HG03342 (cell line): ENCODE measurements around the gene MCTP2.

Experiments used
- ATAC-seq: cut with Tn5 transposase; IDR thresholded peaks from one replicate; pipeline ENCODE4 v1.9.1; 2021; ENCODE audit warnings: mild to moderate bottlenecking, moderate library complexity; ENCODE audit not compliant: unreplicated experiment

MCTP2 gene

DNA sequence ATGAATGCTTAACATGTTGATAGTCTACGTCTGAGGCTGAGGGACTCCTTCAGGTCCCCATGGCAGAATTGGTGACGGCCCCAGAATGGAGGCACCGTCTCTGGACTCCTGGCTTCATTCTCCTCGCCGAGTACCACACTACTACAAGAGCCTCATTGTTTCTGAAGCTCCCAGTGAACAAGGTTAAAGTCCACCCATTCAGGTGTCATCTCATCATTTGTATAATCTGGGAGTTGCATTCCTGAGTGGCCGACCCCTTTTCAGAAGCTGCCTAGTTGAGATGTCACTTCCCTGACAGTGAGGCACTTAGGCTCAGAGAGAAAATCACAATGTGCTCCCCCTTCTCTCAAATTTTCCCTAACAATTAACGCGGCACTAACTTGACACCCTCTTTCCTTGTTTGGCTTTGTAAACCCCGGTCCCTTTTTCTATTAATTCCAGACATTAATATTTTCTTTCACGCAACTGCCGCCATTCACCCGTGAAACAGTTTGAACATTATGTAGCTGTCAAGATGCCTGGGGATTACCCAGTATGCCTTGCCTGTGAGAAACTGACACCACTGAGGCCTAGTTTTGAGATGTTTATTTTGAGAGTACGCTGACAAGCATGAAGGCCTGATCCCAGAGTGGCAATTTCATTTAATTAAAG is 105.6 kb downstream of the MCTP2 start:
- no peak for ATAC-seq

DNA sequence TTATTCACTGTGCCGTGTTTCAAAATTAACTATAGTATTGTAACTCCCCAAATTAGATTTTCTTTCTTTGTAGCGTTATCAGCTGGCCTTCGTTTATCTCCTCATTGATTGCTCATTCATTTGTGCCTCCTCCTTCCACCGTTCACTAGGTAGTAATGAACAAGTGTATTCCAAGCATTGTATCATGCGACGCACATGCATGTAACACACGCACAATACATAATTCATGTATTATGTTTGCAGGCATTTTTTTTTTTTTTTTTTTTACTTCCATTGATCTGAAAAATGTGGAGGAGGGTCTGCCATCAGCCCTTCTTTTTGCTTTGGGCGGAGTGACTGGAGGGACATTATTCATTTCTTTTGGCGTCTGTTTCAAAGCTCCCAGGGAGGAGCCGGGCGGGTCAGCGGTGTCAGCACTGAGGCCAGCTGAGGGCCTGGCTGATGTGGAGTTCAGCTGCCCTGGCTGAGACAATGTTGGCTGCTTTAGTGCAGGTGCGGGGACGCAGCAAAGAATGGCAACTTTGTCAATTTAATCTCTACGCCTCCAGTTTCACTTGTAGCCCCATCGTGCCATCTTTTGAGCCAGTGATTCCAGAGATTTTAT is 107.0 kb downstream of the MCTP2 start:
- ATAC-seq, result no peak

DNA sequence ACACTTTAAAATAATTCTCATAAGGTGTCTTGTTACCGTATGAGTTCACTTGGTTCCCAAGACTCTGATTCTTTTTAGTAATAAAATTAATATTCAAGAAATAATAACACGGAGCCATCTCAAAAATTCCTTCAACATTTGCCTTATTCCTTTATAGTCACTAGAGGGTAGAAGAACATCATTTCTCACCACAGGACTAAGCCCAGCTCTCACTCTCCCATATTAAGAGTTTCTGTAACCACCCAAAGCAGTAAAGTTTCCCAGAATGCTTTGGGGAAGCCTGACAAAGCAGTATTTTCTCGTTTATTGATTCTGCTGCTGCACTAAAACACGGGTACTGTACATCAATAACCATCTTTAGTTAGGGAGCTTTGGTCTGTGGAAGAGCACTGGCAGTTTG is 114.9 kb downstream of the MCTP2 start:
- no peak for ATAC-seq

DNA sequence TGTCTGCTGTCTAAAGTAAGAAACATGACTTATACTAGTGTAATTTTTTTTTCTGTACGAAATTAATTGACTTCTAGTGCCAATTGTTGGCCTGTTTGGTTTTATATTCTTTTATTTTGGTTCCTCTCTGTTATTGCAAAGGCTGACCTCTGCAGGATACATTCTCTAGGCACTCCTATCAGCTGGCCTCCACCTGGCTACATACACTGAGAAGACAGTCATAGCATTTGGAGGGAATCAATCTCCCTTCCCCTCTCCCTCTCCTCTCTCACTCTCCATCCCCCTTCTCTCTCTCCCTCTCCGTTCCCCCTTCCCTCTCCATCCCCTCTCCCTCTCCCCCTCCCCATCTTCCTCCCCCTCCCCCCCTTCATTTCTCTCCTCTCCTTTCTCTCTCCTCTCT is 116.7 kb downstream of the MCTP2 start:
- ATAC-seq, result no peak

DNA sequence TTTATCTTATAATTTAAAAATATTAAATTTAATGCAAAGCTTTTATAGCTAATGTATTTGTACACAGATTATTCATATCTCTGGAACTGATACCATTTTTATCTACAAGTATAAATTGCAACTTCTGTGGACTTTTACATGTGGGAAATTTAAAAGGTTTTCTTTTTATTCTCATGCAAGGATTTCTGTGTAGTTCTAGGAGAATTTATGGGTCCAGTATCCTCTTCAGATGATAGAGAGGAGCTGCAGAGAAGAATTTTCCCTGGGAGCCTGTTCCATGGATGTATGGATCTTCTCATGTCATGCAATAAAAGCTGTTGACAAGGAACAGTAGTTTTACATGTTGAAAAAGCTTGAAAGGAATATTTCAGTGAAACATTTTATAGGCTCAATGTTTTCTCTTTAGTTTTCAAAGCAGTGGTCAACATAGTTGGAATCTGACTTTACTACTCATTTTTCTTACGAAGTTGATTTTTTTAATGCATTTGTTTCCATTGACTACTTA is 119.7 kb downstream of the MCTP2 start:
- ATAC-seq, result no peak

DNA sequence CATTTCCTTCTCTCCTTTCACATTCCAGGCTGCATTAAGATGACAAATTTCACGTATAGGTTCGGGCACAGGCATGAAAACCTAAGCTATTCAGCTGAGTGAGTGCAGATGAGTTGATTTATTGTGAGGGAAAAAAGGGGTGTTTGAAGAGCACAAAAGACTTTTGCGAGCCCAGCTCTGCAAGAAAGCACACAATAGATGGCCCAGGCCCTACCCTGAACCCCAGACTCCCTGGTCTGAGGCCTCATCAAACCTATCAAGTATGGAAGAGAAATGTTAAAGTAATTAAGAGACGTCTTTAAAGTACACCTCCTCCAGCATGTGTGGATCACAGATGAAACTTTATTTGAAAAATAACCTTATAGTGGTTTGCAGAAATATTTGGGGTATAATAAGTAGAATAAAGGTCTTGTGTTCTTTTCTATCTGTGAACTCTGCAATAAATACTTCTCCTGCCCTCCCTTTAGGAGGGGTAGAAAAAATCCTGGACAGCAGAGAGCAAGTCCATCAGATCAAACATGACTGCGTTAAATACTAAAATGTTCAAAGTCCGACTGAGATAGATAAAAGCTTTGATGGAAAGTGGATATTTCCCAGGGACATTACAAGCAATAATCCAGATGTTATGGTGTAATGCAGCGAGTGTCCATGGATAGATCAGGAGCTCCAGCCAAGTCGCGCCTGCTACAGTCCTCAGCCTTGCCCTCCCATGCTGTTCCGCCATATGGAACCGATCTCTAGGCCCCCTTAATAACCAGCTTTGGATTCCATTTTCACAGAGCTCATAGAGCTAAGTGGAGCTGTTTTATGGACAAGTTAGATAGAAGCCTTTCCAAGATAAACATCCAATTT is 121.5 kb downstream of the MCTP2 start:
- no peak for ATAC-seq

DNA sequence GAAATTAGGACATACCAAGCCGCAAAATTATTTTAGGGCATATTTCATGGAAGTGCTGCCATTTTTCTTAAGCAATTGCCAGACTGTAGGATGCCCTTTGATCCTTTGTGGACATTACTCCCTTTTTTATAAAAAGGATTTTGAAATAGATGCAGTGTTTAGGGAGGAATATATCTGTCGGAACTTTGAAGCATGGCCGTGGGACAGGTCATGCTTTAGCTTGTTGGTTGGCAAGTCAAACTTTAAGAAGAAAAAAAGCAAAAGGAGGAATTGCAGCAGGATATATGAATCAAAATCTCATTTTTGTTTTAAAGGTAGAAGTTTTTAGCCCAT is 122.1 kb downstream of the MCTP2 start:
- ATAC-seq, result no peak

DNA sequence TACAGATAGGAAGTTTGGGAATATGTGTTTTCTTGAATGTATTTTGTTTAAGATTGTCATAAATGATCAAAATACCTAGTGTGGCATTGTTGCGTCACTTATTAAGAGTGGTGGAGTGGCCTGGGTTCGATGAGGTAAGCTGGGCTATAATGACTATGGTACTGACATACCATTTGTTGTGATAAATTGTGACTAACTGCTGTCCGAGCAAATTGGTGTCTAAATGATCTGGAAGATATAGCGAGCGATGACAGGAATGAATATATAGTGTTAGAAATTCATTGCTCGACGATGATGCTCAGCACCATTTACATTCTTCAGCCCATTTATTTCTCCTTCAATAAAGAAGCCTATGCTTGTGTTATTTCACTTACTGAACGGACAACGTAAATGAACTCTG is 123.3 kb downstream of the MCTP2 start:
- ATAC-seq, result no peak

DNA sequence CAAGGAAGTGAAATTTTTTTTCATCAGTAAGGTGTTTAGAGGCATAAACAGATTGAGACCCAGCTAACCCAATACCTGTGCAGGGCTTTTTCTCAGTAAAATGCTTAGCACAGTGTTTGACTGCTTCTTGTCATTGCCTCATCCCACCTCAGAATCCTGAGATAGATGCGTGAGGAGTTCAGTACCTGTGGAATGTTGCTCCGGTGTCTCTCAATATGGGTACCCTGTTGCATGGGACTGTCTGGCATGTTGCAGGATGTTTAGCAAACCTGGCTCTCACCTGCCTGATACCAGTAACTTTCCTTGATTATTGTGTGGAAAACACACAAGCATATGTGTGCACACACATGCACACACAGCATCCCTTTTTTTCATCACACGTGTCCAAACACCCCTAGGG is 128.4 kb downstream of the MCTP2 start:
- ATAC-seq, result no peak

DNA sequence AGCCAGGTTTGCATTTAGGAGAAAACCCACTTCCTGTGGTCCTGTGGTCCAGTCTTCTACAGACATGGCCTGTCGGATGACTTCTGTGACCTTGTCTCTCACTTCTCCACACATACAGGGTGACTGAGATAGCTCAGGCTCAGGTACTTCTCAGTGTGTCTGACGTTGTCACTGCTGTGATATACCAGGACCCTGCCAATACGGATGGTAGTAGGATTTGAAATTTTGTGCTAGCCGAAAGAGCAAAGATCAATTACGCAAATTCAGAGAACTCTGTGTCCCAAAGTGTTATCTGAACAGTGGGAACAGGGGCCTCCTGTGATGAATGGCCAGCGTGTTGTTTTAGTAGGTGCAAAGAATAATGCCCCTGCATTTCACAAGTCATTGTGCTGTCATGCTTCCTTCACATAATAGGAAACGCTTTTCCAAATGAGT is 128.9 kb downstream of the MCTP2 start:
- no peak for ATAC-seq

DNA sequence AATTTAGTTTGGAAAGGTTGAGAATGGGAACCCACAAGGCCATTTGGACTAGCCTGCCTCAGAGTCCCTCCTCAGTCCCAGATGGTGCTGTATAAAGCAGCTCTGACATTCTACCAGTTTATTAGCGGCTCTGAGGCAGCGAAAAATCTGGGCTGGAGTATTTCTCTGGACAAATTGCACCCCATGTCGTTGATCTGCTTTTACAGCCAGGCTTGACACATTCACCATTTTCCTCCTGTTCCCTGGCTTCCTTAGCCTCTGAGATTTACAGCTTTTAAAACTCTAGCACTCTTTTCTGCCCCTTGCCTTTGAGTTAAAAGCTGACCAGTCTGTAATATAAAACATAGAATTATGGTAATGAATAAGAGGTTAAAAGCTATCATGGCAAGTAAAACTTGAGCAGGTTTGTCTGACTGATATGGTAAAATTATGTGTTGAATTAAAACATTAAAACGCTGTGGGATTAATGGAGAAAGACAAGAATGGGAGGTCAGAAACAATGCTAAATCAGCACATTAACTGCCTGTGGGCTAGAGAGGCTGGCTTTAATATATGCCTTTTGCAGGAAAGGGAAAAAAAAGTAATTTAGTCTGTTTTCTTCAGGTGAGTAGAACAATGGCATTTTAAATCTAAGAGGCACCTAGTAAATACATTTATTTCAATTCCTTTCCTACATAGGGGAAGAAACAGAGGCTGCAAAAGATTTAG is 131.2 kb downstream of the MCTP2 start:
- ATAC-seq, result no peak

DNA sequence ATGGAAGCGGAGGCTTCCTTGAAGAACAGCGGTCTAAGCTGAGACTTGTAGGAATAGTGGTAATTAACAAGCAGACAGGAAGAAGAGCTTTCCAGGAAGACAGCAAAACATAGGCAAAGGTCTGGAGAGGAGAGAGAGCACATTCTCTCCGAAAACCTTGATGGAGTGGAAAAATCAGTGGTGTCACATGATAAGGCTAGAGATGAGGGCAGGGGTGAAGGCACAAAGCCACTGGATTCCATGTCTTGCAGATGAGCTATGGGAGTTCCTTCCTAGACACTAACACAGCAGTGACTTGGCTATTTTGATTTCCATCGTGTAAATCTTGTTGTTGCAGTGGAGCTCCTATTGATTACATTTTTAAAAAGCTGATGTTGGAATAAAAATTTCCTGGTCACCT is 132.0 kb downstream of the MCTP2 start:
- ATAC-seq, result no peak

DNA sequence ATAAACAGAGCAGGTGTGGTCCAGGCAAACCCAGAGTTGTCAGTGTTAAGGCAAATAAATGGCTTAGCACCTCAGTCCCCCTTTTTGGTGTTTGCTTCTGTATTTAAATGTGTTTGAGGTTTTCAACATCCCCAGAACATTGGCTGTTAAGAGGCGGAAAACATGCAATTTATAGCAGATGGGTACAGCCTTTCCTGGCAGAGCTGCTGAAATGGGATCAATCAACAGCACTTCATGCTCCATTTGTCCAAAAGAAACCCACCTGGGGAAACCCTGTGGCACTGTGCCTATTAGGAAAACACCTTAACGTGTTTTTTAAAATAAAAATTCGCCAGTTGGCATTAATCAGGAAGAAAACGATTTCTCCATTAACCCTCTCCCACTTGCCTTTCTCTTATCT is 135.4 kb downstream of the MCTP2 start:
- ATAC-seq, result no peak

DNA sequence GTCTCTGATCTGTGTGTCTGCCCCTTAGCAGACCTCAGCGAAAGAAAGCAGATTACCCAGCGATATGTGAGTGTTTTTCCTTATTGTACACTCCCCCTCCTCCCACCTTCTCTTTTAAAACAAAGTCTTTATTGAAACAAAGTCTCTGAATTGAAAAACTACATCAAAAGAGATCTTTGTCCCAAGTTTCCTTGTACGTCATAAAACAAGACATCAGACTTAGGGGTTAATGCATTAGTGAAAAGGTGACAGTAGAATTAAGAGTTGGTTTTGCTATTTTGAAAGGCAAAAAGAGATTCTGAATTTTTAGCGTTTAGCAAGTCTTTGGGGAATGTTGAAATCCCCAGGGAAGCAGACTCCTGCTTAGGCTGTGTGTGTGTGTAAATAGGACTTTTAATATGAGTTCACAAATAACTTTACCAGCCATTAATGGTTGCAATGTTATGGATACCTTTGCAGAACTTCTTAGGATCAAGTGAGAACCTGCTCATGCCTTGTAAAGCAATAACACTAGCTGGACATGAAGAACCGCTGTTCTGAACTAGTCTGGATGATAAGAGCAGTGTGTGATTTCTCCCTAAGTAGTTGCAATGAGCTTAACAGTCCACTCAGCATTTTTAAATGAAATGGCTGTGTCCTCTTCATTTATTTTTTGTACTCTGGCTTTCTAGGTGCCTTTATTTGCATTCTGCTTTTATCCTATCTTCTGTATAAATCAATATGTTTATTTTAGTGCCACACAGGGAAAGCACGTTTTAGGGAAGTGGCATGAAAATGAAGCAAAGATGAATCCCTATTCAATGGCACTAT is 136.6 kb downstream of the MCTP2 start:
- no peak for ATAC-seq

DNA sequence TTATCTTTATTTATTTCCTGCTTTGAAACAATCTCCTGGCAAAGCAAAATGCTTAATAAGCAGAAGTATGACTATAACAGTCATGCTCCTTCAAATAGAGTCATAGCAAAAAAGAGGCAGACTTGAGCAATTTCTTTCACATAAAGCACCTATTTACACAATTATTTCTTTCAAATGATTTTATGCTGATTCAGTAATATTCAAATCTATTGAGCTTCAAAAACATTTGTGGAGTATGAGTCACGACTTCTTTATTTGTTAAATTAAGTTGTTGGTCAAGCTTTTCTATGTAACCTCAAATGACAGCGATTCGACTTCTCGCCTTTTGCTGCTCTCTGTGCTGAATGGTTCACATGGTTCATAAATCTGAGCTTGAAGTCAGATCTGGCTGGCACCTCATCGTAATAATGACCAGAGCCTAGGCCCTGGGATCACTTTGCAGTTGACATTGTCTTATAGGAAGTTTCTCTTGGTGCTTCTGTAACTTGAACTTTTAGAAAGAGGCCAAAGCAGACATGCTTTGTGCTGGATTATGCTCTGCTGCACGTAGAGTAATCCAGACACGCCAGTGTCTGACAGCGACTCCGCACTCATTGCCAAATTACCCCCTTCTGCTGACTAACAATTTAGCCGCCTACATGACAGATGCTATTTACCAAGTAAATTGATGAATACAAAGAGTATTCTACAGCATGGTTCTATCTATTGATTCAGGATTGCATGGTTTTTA is 139.0 kb downstream of the MCTP2 start:
- ATAC-seq, result no peak

DNA sequence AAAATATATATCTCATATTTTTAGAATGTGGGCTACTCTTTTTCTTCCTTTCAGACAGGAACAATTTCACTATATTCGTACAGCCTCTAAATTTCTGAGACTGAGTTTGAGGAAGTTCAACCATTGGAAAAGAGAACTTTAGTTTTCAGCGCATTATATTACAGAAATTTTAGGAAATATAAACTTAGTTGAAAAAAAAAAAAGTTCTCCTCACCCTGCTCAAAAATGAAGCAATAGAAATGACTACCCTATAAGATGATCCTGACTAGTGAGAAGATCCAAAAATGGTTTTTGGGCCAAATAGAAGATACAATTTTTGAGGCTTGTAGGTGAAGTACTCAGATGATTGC is 139.6 kb downstream of the MCTP2 start:
- ATAC-seq, result no peak

DNA sequence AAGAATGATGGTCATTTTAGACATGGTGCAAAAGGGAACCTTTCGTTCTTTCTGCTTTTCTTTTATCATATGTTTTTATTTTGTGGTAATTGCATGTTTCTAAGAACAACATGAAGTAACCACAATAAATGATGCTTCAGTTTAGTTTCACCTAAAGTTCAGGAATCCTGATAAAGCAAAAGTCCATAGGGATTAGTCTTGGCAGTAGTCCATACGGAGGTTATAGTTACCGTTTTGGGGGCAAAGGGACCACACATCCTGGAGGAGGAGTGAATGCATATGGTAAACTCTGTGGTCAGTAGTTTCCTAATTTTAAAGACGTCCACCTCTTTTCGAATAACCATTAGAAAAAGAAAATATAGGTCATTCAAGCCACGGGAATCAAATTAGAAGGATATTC is 141.5 kb downstream of the MCTP2 start:
- no peak for ATAC-seq

DNA sequence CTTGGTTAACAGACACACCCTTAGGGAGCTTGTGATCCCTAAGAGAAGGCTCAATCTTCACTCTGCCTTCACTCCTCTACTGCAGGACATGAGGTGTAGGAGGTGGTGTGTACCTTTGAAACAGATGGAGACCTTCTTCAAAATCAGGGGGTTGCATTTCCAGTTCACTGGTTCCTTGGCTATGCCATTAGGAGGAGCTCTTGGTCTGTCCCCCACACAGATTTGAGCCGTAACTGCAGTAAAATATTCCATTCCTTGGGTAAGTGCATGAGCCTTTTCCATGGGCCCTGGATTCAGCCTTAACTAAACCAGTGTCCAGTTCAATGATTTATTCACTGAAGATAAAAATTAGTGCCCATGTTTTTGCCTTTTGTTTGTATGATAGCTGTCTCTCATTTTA is 144.6 kb downstream of the MCTP2 start:
- ATAC-seq, result no peak

DNA sequence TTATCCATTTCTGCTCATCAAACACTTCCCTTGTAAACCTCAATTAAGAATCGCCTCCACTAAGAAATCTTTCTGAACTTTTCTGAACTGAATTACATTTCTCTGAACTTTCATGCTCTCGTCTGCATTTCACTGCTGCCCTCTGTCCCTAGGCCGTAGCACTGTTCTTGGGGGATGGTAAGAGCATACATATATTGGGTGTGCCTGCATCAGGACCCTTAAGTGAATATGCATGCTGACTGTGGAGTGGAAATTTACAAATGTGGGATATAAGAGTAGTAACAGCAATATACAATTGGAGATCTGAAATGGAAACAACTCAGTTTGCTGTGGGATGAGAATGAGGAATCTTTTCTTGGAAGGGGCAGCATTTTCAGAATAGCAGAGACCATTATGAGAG is 148.6 kb downstream of the MCTP2 start:
- no peak for ATAC-seq

DNA sequence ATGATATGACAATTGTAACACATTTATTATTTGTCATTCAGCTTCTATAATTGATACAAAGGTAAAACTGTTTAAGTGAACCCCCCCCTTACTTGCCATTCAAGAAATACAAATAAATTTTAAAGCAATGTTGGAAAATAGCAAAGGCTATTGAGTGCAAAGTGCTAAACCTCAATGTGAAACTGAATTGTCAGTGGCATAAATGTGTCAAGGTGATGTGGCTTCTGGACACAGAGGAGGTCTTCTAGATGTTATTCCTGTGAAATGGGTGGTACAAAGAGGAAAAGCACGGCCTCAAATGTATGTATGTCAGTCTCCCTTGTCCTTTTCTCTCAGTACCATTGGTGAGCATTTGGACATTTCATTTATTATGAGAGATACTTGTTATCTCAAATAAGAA is 149.4 kb downstream of the MCTP2 start:
- no peak for ATAC-seq
